GM23338 (cell line): ENCODE data around the gene NHLRC4. TPM values are rescaled to one million over a fixed set of nuclear protein-coding genes. Genes with fewer than 3 reads are reported as not detected.

Source experiments
- ATAC-seq: fragments of 200-7000 bp; cut with Tn5 transposase; 3 replicates; pipeline ENCODE4 v1.9.1; 2020
- DNase-seq: peaks from one replicate; pipeline ENCODE4 v3.0.0-alpha.2; 2015; ENCODE audit warnings: low spot score
- H2AFZ ChIP-seq: fragments of 200-600 bp; sonication (generic); 2 replicates; pipeline ENCODE4 v1.8.0; 2016; ENCODE audit warnings: antibody characterized with exemption, mild to moderate bottlenecking, moderate library complexity
- H3F3A ChIP-seq: fragments of 200-600 bp; sonication (generic); replicated peaks from 2 replicates; pipeline ENCODE4 v1.8.0; 2017; ENCODE audit warnings: antibody characterized with exemption, mixed run types, low read depth
- H3K27ac ChIP-seq: fragments of 200-600 bp; sonication (generic); 2 replicates; pipeline ENCODE4 v1.6.1; 2016; ENCODE audit warnings: low read depth
- H3K27me3 ChIP-seq: fragments of 200-600 bp; sonication (generic); 2 replicates; pipeline ENCODE4 v1.8.0; 2016; ENCODE audit warnings: mild to moderate bottlenecking, mixed run types, moderate library complexity; ENCODE audit not compliant: insufficient read depth
- H3K36me3 ChIP-seq: fragments of 200-600 bp; sonication (generic); 2 replicates; pipeline ENCODE4 v1.8.0; 2016; ENCODE audit warnings: mild to moderate bottlenecking; ENCODE audit not compliant: insufficient read depth
- H3K4me1 ChIP-seq: fragments of 200-600 bp; sonication (generic); 2 replicates; pipeline ENCODE4 v1.8.0; 2016; ENCODE audit warnings: mild to moderate bottlenecking, moderate library complexity; ENCODE audit not compliant: insufficient read depth
- H3K4me2 ChIP-seq: fragments of 200-600 bp; sonication (generic); 2 replicates; pipeline ENCODE4 v1.7.1; 2017; ENCODE audit warnings: mixed run types
- H3K4me3 ChIP-seq: fragments of 200-600 bp; sonication (generic); 2 replicates; pipeline ENCODE4 v1.6.1; 2016; ENCODE audit warnings: mixed run types
- H3K79me2 ChIP-seq: fragments of 200-600 bp; sonication (generic); replicated peaks from 2 replicates; pipeline ENCODE4 v1.8.0; 2017; ENCODE audit warnings: mild to moderate bottlenecking; ENCODE audit not compliant: insufficient read depth
- H3K9me2 ChIP-seq: fragments of 200-600 bp; sonication (generic); 2 replicates; pipeline ENCODE4 v1.8.0; 2017; ENCODE audit not compliant: insufficient read depth
- H4K20me1 ChIP-seq: fragments of 200-600 bp; sonication (generic); replicated peaks from 2 replicates; pipeline ENCODE4 v1.8.0; 2017; ENCODE audit warnings: mild to moderate bottlenecking; ENCODE audit not compliant: insufficient read depth
- H3K27ac Mint-ChIP-seq: 2 replicates; pipeline ENCODE4 v1.8.0; 2020; ENCODE audit warnings: inconsistent platforms, mild to moderate bottlenecking, moderate library complexity, mixed read lengths
- H3K27me3 Mint-ChIP-seq: 3 replicates; pipeline ENCODE4 v1.8.0; 2022; ENCODE audit warnings: low read depth, mild to moderate bottlenecking, moderate library complexity, mixed read lengths, inconsistent platforms; ENCODE audit not compliant: insufficient read depth, poor library complexity
- H3K36me3 Mint-ChIP-seq: 3 replicates; pipeline ENCODE4 v1.8.0; 2021; ENCODE audit warnings: low read depth, mild to moderate bottlenecking, inconsistent platforms, moderate library complexity, mixed read lengths
- H3K4me1 Mint-ChIP-seq: 3 replicates; pipeline ENCODE4 v1.8.0; 2020; ENCODE audit warnings: mild to moderate bottlenecking, inconsistent platforms, mixed read lengths
- H3K4me3 Mint-ChIP-seq: 3 replicates; pipeline ENCODE4 v1.8.0; 2021; ENCODE audit warnings: moderate library complexity, mild to moderate bottlenecking, inconsistent platforms, mixed read lengths
- H3K9me3 Mint-ChIP-seq: 3 replicates; pipeline ENCODE4 v1.8.0; 2020; ENCODE audit warnings: moderate library complexity, mild to moderate bottlenecking, inconsistent platforms, mixed read lengths
- CREB1 ChIP-seq: fragments of 250-450 bp; sonication (Bioruptor Pico); IDR thresholded peaks from 2 replicates; pipeline ENCODE4 v1.5.0; 2020; ENCODE audit warnings: low read depth, mild to moderate bottlenecking, moderate library complexity
- JUNB ChIP-seq: IDR thresholded peaks from one replicate; pipeline ENCODE4 v1.6.1; 2016; ENCODE audit warnings: antibody characterized with exemption; ENCODE audit not compliant: unreplicated experiment
- NANOG ChIP-seq: IDR thresholded peaks from 2 replicates; pipeline ENCODE4 v1.6.1; 2016; ENCODE audit warnings: antibody characterized with exemption, borderline replicate concordance
- POLR2AphosphoS5 ChIP-seq: IDR thresholded peaks from 2 replicates; pipeline ENCODE4 v1.6.1; 2016; ENCODE audit warnings: antibody characterized with exemption, low read depth
- ZNF114 ChIP-seq: fragments of 250-450 bp; sonication (Bioruptor Pico); IDR thresholded peaks from 2 replicates; pipeline ENCODE4 v1.5.0; 2020; ENCODE audit warnings: mild to moderate bottlenecking, moderate library complexity
- polyA plus RNA-seq: library from polyadenylated mRNA; unstranded; fragments of >200 nt; fragmentation: Nextera tagmentation; extraction: Ambion mirVana; gene quantifications from 2 replicates; pipeline ENCODE4 v1.2.1, GENCODE V29; 2016
- total RNA-seq: library from RNA; depleted of rRNA; stranded (reverse); fragments of >200 nt; shearing (Covaris generic); gene quantifications from 2 replicates; pipeline ENCODE4 v1.2.3, GENCODE V29; 2014
- TF ChIP-seq, protein P1 (sequence below): IDR thresholded peaks from one replicate; pipeline ENCODE4 v1.6.1; 2018; ENCODE audit warnings: antibody characterized with exemption; ENCODE audit not compliant: unreplicated experiment
- TF ChIP-seq, protein P2 (sequence below): fragments of 250-450 bp; sonication (Bioruptor Pico); IDR thresholded peaks from 2 replicates; pipeline ENCODE4 v1.5.0; 2020; ENCODE audit warnings: mild to moderate bottlenecking, moderate library complexity

NHLRC4 gene
- total and polyA plus RNA-seq, 2 experiments from 2014 or later, result 0.47 to 0.80 TPM

DNA sequence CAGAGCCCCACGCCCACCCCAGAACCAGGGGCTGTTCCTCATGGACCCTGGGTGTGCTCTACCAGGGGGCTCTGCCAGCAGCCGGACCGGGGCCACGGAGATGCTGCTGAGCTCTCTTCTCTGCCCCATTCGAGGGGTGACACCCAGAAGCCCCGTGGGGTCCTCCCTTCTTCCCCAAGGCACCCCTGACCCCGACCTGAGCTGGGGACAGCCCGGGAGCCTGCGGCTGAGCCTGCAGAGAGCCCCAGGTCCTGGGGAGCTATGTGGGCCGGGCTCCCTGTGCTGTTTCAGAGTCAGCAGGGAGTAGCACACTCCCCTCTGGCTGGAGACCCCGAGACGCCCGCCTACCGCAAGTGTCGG lies 7.8 kb upstream of the NHLRC4 start:
- no peaks in the 10 kb centered on the region for H3K9me3 Mint-ChIP-seq
- H3K36me3 ChIP-seq, result no peaks in the 10 kb centered on the region
- H3K4me1 ChIP-seq, result no peaks in the 10 kb centered on the region; the same call in 1 of the 2 replicates
- H3K4me1 Mint-ChIP-seq, result no peaks in the 10 kb centered on the region
- H3K27ac ChIP-seq, result no peak overlapping the region
- no peaks in the 10 kb centered on the region for H3K9me2 ChIP-seq
- TF ChIP-seq ZNF114 (no peak), NANOG (no peak), JUNB (no peak), CREB1 (CRISPR knock-in tag) (no peak), POLR2AphosphoS5 (no peak)
- TF ChIP-seq, protein P1, sequence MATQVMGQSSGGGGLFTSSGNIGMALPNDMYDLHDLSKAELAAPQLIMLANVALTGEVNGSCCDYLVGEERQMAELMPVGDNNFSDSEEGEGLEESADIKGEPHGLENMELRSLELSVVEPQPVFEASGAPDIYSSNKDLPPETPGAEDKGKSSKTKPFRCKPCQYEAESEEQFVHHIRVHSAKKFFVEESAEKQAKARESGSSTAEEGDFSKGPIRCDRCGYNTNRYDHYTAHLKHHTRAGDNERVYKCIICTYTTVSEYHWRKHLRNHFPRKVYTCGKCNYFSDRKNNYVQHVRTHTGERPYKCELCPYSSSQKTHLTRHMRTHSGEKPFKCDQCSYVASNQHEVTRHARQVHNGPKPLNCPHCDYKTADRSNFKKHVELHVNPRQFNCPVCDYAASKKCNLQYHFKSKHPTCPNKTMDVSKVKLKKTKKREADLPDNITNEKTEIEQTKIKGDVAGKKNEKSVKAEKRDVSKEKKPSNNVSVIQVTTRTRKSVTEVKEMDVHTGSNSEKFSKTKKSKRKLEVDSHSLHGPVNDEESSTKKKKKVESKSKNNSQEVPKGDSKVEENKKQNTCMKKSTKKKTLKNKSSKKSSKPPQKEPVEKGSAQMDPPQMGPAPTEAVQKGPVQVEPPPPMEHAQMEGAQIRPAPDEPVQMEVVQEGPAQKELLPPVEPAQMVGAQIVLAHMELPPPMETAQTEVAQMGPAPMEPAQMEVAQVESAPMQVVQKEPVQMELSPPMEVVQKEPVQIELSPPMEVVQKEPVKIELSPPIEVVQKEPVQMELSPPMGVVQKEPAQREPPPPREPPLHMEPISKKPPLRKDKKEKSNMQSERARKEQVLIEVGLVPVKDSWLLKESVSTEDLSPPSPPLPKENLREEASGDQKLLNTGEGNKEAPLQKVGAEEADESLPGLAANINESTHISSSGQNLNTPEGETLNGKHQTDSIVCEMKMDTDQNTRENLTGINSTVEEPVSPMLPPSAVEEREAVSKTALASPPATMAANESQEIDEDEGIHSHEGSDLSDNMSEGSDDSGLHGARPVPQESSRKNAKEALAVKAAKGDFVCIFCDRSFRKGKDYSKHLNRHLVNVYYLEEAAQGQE, result no peak
- TF ChIP-seq, protein P2, sequence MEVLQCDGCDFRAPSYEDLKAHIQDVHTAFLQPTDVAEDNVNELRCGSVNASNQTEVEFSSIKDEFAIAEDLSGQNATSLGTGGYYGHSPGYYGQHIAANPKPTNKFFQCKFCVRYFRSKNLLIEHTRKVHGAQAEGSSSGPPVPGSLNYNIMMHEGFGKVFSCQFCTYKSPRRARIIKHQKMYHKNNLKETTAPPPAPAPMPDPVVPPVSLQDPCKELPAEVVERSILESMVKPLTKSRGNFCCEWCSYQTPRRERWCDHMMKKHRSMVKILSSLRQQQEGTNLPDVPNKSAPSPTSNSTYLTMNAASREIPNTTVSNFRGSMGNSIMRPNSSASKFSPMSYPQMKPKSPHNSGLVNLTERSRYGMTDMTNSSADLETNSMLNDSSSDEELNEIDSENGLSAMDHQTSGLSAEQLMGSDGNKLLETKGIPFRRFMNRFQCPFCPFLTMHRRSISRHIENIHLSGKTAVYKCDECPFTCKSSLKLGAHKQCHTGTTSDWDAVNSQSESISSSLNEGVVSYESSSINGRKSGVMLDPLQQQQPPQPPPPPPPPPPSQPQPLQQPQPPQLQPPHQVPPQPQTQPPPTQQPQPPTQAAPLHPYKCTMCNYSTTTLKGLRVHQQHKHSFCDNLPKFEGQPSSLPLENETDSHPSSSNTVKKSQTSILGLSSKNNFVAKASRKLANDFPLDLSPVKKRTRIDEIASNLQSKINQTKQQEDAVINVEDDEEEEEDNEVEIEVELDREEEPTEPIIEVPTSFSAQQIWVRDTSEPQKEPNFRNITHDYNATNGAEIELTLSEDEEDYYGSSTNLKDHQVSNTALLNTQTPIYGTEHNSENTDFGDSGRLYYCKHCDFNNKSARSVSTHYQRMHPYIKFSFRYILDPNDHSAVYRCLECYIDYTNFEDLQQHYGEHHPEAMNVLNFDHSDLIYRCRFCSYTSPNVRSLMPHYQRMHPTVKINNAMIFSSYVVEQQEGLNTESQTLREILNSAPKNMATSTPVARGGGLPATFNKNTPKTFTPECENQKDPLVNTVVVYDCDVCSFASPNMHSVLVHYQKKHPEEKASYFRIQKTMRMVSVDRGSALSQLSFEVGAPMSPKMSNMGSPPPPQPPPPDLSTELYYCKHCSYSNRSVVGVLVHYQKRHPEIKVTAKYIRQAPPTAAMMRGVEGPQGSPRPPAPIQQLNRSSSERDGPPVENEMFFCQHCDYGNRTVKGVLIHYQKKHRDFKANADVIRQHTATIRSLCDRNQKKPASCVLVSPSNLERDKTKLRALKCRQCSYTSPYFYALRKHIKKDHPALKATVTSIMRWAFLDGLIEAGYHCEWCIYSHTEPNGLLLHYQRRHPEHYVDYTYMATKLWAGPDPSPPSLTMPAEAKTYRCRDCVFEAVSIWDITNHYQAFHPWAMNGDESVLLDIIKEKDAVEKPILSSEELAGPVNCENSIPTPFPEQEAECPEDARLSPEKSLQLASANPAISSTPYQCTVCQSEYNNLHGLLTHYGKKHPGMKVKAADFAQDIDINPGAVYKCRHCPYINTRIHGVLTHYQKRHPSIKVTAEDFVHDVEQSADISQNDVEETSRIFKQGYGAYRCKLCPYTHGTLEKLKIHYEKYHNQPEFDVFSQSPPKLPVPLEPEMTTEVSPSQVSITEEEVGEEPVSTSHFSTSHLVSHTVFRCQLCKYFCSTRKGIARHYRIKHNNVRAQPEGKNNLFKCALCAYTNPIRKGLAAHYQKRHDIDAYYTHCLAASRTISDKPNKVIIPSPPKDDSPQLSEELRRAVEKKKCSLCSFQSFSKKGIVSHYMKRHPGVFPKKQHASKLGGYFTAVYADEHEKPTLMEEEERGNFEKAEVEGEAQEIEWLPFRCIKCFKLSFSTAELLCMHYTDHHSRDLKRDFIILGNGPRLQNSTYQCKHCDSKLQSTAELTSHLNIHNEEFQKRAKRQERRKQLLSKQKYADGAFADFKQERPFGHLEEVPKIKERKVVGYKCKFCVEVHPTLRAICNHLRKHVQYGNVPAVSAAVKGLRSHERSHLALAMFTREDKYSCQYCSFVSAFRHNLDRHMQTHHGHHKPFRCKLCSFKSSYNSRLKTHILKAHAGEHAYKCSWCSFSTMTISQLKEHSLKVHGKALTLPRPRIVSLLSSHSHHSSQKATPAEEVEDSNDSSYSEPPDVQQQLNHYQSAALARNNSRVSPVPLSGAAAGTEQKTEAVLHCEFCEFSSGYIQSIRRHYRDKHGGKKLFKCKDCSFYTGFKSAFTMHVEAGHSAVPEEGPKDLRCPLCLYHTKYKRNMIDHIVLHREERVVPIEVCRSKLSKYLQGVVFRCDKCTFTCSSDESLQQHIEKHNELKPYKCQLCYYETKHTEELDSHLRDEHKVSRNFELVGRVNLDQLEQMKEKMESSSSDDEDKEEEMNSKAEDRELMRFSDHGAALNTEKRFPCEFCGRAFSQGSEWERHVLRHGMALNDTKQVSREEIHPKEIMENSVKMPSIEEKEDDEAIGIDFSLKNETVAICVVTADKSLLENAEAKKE (CRISPR knock-in tag), result no peak
- no peaks in the 10 kb centered on the region; the same call in 1 of the 2 replicates for H4K20me1 ChIP-seq
- DNase-seq (no peak), ATAC-seq (no peak)
- H3K27me3 ChIP-seq, result peaks cover 34% of the 10 kb centered on the region
- peaks cover 3% of the 10 kb centered on the region; the same call in 1 of the 3 replicates for H3K36me3 Mint-ChIP-seq
- H3F3A ChIP-seq, result 0 out of 2 replicates have a peak, but pooled peaks cover 3% of the 10 kb centered on the region
- no peak overlapping the region for H3K27ac Mint-ChIP-seq
- H2AFZ ChIP-seq, result no peak overlapping the region
- H3K4me2 ChIP-seq, result peak overlapping the region; percentile 80
- no peaks in the 10 kb centered on the region for H3K79me2 ChIP-seq
- peak overlapping the region; percentile 55; the same call in 1 of the 2 replicates for H3K4me3 ChIP-seq
- H3K4me3 Mint-ChIP-seq, result 0 out of 3 replicates have a peak overlapping the region, but pooled peaks have one; percentile 42
- peaks cover 16% of the 10 kb centered on the region for H3K27me3 Mint-ChIP-seq
